IPS DF 6.9 (cell line): ENCODE measurements around the gene ARFIP1.
A peak's percentile ranks its signal among the peaks of the same experiment; 100 is the strongest.
"Not testable (repeated sequence)": the region's sequence is repeated elsewhere in the genome, so short reads cannot be mapped to it uniquely, and the experiment has no call there.

Experiments
- DNase-seq: peaks from one replicate; pipeline ENCODE4 v3.0.0-alpha.2; 2013; ENCODE audit warnings: low read depth, low spot score
- H3K27ac ChIP-seq: one replicate; pipeline ENCODE4 v1.5.1; 2013; ENCODE audit warnings: low read length, control low read depth
- H3K27me3 ChIP-seq: 2 replicates; pipeline ENCODE4 v1.6.1; 2013; ENCODE audit warnings: mild to moderate bottlenecking, low read length; ENCODE audit not compliant: control insufficient read depth, insufficient read depth
- H3K36me3 ChIP-seq: 2 replicates; pipeline ENCODE4 v1.6.1; 2013; ENCODE audit warnings: low read length; ENCODE audit not compliant: control insufficient read depth, insufficient read depth
- H3K4me1 ChIP-seq: 2 replicates; pipeline ENCODE4 v1.6.1; 2013; ENCODE audit warnings: low read length; ENCODE audit not compliant: control insufficient read depth, insufficient read depth
- H3K4me3 ChIP-seq: 2 replicates; pipeline ENCODE4 v1.5.1; 2013; ENCODE audit warnings: mild to moderate bottlenecking, low read length
- H3K9me3 ChIP-seq: 2 replicates; pipeline ENCODE4 v1.6.1; 2013; ENCODE audit warnings: low read length, inconsistent platforms; ENCODE audit not compliant: control insufficient read depth, insufficient read depth
- WGBS: extraction: QIAGEN DNeasy Blood & Tissue Kit; methylation state at CpG from one replicate; pipeline ENCODE4 v1.1.7; 2013; ENCODE audit warnings: mixed read lengths, missing lambda C conversion rate; ENCODE audit not compliant: insufficient read length, insufficient coverage; 5-methylcytosine and 5-hydroxymethylcytosine counted together

ARFIP1 gene

DNA sequence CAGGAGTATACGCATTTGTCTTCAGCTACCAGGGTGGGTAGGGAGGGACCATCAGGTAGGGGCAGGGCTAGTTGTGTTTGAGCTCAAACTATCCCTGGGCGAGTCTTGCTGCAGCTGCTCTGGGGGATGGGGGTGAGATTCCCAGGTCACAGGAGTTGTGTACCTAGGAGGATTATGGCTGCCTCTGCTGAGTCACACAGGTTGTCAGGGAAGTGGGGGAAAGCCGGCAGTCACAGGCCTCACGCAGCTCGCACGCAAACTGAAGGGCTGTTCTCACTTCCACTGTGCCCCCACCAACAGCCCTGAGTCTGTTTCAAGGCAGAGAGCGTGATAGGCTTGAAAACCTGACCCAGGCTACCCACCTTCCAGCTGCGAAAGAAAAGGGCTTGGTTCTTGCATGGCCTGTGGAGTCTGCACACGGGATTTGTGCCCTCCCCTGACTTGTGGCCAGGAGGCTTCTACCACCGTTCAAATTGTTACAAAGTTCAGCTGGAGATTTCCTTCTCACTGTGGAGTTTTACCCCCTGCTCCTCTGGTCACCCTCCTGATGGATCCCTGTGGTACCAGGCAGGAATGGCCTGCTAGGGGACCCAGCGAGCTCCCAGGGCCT lies 63.8 kb downstream of the ARFIP1 start:
- Histone ChIP-seq H3K27me3 (no peaks in the 10 kb centered on the region), H3K36me3 (no peaks in the 10 kb centered on the region), H3K27ac (no peak overlapping the region), H3K9me3 (peaks cover 2% of the 10 kb centered on the region; the same call in 1 of the 2 replicates), H3K4me1 (peaks cover 2% of the 10 kb centered on the region; the same call in 1 of the 2 replicates), H3K4me3 (no peak overlapping the region)
- DNase-seq, result no peak
- no CpG with 5 or more reads among the region's 11 CpGs for WGBS

DNA sequence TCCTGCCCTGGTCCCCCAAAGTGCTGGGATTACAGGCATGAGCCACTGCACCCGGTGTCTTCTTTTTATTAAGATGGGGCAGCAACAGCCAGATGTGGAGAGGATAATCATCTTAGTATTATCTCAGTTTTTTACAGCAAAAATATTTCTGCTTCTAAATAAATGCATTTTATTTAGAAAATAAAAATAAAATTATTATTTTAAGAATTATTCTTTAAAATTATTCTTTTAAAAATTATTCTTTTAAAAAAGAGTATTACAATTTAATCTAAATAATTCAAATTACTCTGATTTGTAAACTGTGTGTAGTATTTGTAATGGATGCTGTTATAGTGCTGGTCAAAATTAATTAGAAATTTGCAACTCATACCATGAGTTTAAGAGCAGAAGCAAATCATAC lies 67.6 kb downstream of the ARFIP1 start:
- Histone ChIP-seq H3K4me1 (peaks cover 3% of the 10 kb centered on the region), H3K4me3 (no peak overlapping the region), H3K36me3 (no peaks in the 10 kb centered on the region), H3K27ac (no peak overlapping the region), H3K9me3 (no peaks in the 10 kb centered on the region), H3K27me3 (no peaks in the 10 kb centered on the region)
- no peak for DNase-seq
- WGBS, result no CpG with 5 or more reads among the region's 1 CpG

DNA sequence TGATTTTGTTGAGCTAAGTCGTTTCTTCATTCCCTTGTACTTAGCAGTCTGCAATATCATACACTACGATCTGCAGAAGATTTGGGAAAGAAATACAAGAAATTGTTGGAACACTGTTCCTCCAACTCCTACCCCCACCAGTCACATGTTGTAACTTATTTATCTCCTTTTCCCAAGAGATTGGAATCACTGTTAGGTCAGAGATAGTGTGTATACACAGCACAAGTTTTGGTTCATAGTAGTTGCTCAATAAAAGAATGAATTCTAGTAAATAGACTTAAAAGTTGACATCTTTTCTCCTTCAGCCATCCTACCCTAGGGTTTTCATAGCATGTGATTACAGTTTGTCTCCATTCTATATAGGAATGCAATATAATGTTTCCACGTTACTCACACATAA lies 68.8 kb downstream of the ARFIP1 start:
- Histone ChIP-seq H3K27me3 (no peaks in the 10 kb centered on the region), H3K27ac (no peak overlapping the region), H3K4me1 (peaks cover 3% of the 10 kb centered on the region), H3K9me3 (no peaks in the 10 kb centered on the region), H3K4me3 (no peak overlapping the region), H3K36me3 (no peaks in the 10 kb centered on the region)
- no CpG with 5 or more reads among the region's 3 CpGs for WGBS
- DNase-seq, result no peak

- H3K9me3 ChIP-seq, result no peaks in the 10 kb centered on the region
- H3K36me3 ChIP-seq, result no peaks in the 10 kb centered on the region
- H3K27me3 ChIP-seq, result no peaks in the 10 kb centered on the region
- DNase-seq, result no peak
- 100% methylated on average over 2 of the region's 2 CpGs for WGBS
- no peak overlapping the region for H3K27ac ChIP-seq
- no peak overlapping the region for H3K4me3 ChIP-seq
- H3K4me1 ChIP-seq, result peaks cover 1% of the 10 kb centered on the region; the same call in 1 of the 2 replicates
Measured at GRCh38 chr4:152849350-152849749, 69.6 kb downstream of the ARFIP1 start.

- no peaks in the 10 kb centered on the region for H3K36me3 ChIP-seq
- H3K27ac ChIP-seq, result peak overlapping the region; percentile 47
- H3K4me3 ChIP-seq, result no peak overlapping the region
- H3K27me3 ChIP-seq, result no peaks in the 10 kb centered on the region
- DNase-seq, result peak; percentile 73
- H3K4me1 ChIP-seq, result peaks cover 1% of the 10 kb centered on the region; the same call in 1 of the 2 replicates
- WGBS, result no CpG with 5 or more reads among the region's 4 CpGs
- H3K9me3 ChIP-seq, result no peaks in the 10 kb centered on the region
Measured at GRCh38 chr4:152850377-152850776, 70.6 kb downstream of the ARFIP1 start.

DNA sequence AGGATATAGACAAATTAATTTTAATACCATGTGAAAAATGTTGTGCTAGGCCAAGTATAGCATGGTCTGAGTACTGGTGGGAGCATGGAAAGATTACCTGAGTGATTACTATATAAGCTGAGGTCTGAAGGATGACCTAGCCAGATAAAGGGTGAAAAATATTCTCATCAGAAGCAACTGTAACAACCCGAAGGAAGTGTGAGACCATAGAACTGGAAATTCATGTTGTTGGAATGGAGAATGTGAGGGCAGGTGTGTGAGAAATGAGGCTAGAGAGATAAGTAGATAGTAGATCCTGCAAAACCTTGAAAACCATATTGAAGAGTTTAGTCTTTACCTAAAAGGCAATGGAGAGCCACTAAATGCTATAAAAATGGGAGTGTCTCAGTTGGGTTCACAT lies 71.5 kb downstream of the ARFIP1 start:
- Histone ChIP-seq H3K36me3 (no peaks in the 10 kb centered on the region), H3K9me3 (no peaks in the 10 kb centered on the region), H3K27me3 (no peaks in the 10 kb centered on the region), H3K27ac (peak overlapping the region; percentile 88), H3K4me1 (peaks cover 1% of the 10 kb centered on the region; the same call in 1 of the 2 replicates), H3K4me3 (no peak overlapping the region)
- WGBS, result no CpG with 5 or more reads among the region's 1 CpG
- DNase-seq, result no peak

- Histone ChIP-seq H3K27ac (no peak overlapping the region), H3K4me3 (no peak overlapping the region), H3K27me3 (no peaks in the 10 kb centered on the region), H3K36me3 (no peaks in the 10 kb centered on the region), H3K4me1 (peaks cover 1% of the 10 kb centered on the region; the same call in 1 of the 2 replicates), H3K9me3 (no peaks in the 10 kb centered on the region)
- WGBS, result no CpG with 5 or more reads among the region's 2 CpGs
- DNase-seq, result no peak
Measured at GRCh38 chr4:152853293-152853692, 73.5 kb downstream of the ARFIP1 start.

GRCh38 chr4:152854016-152854415 lies 74.3 kb downstream of the ARFIP1 start:
- WGBS, result no CpG with 5 or more reads among the region's 5 CpGs
- H3K4me1 ChIP-seq, result not testable (repeated sequence)

GRCh38 chr4:152856960-152857359 lies 77.2 kb downstream of the ARFIP1 start:
- Histone ChIP-seq H3K27me3 (no peaks in the 10 kb centered on the region), H3K9me3 (no peaks in the 10 kb centered on the region), H3K36me3 (no peaks in the 10 kb centered on the region), H3K27ac (no peak overlapping the region), H3K4me1 (no peaks in the 10 kb centered on the region), H3K4me3 (no peak overlapping the region)
- 100% methylated on average over 2 of the region's 4 CpGs for WGBS
- DNase-seq, result no peak

More at GRCh38 chr4:152854016-152854415, 74.3 kb downstream of the ARFIP1 start:
- H3K9me3 ChIP-seq, DNase-seq, H3K36me3 ChIP-seq, H3K27me3 ChIP-seq, H3K27ac ChIP-seq, H3K4me3 ChIP-seq: not testable (repeated sequence)

GRCh38 chr4:152858934-152859333 lies 79.2 kb downstream of the ARFIP1 start:
- DNase-seq, result no peak
- H3K9me3 ChIP-seq, result no peaks in the 10 kb centered on the region
- WGBS, result no CpG with 5 or more reads among the region's 6 CpGs
- no peaks in the 10 kb centered on the region for H3K4me1 ChIP-seq
- H3K27ac ChIP-seq, result no peak overlapping the region
- no peaks in the 10 kb centered on the region for H3K36me3 ChIP-seq
- H3K27me3 ChIP-seq, result no peaks in the 10 kb centered on the region
- no peak overlapping the region for H3K4me3 ChIP-seq

- Histone ChIP-seq H3K4me3 (no peak overlapping the region), H3K9me3 (no peaks in the 10 kb centered on the region), H3K4me1 (no peaks in the 10 kb centered on the region), H3K27me3 (no peaks in the 10 kb centered on the region), H3K36me3 (no peaks in the 10 kb centered on the region), H3K27ac (no peak overlapping the region)
- DNase-seq, result no peak
Measured at GRCh38 chr4:152860046-152860445, 80.3 kb downstream of the ARFIP1 start.
